ENCODE results near the gene FCRLA.
A peak's percentile ranks its signal among the peaks of the same experiment; 100 is the strongest.

The FCRLA gene

GRCh38 chr1:161702250-161702649 is 4.8 kb upstream of the FCRLA start:
- H3K9me3 Mint-ChIP-seq: peaks cover 2% of the 10 kb centered on the region
- peak overlapping the region in 1 of 3 experiments; percentile 74 for H3K27ac Mint-ChIP-seq
- no peaks in the 10 kb centered on the region for H3K36me3 Mint-ChIP-seq (ENCODE audit: low read depth)
- H3K27me3 Mint-ChIP-seq (ENCODE audit: low read depth): peaks cover 19% of the 10 kb centered on the region
- TF ChIP-seq, protein P1, sequence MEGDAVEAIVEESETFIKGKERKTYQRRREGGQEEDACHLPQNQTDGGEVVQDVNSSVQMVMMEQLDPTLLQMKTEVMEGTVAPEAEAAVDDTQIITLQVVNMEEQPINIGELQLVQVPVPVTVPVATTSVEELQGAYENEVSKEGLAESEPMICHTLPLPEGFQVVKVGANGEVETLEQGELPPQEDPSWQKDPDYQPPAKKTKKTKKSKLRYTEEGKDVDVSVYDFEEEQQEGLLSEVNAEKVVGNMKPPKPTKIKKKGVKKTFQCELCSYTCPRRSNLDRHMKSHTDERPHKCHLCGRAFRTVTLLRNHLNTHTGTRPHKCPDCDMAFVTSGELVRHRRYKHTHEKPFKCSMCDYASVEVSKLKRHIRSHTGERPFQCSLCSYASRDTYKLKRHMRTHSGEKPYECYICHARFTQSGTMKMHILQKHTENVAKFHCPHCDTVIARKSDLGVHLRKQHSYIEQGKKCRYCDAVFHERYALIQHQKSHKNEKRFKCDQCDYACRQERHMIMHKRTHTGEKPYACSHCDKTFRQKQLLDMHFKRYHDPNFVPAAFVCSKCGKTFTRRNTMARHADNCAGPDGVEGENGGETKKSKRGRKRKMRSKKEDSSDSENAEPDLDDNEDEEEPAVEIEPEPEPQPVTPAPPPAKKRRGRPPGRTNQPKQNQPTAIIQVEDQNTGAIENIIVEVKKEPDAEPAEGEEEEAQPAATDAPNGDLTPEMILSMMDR (IDR thresholded peaks at IDR 0.05; ENCODE audit: unreplicated experiment in 3 of 3): no peak
- H3K4me1 Mint-ChIP-seq: no peaks in the 10 kb centered on the region
- H3K4me3 Mint-ChIP-seq: no peak overlapping the region

DNA sequence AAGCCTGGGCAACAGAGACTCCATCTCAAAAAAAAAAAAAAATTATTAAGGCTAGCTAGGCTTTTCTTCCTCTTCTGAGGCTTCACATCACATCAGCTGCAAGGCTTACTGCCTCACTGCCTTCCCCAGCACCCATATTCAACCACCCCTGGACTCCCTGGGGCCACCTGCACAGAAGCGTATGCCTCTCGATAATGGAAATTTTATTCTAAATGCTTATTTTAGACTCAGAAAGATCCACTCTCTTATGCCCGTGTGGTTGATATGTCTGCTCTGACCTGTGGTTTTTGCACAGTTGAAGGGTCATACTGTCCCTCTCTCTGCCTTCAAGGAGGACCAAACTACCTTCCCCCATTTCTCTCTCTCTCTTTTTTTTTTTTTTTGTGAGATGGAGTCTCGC is 1.5 kb upstream of the FCRLA start:
- peaks cover 19% of the 10 kb centered on the region for H3K27me3 Mint-ChIP-seq (ENCODE audit: low read depth)
- no peaks in the 10 kb centered on the region for H3K4me1 Mint-ChIP-seq
- no peak overlapping the region for H3K27ac Mint-ChIP-seq
- H3K4me3 Mint-ChIP-seq: no peak overlapping the region
- no peaks in the 10 kb centered on the region for H3K9me3 Mint-ChIP-seq
- H3K36me3 Mint-ChIP-seq (ENCODE audit: low read depth): no peaks in the 10 kb centered on the region
- TF ChIP-seq, protein P1 (IDR thresholded peaks at IDR 0.05; ENCODE audit: unreplicated experiment in 3 of 3): no peak

- H3K27me3 Mint-ChIP-seq (ENCODE audit: low read depth): peaks cover 20% of the 10 kb centered on the region
- no peaks in the 10 kb centered on the region for H3K4me1 Mint-ChIP-seq
- H3K27ac Mint-ChIP-seq: no peak overlapping the region
- H3K36me3 Mint-ChIP-seq (ENCODE audit: low read depth): no peaks in the 10 kb centered on the region
- H3K9me3 Mint-ChIP-seq: no peaks in the 10 kb centered on the region
- no peak overlapping the region for H3K4me3 Mint-ChIP-seq
- TF ChIP-seq, protein P1 (IDR thresholded peaks at IDR 0.05; ENCODE audit: unreplicated experiment in 3 of 3): no peak
Observed at GRCh38 chr1:161706113-161706481, 932 bp upstream of the FCRLA start.

DNA sequence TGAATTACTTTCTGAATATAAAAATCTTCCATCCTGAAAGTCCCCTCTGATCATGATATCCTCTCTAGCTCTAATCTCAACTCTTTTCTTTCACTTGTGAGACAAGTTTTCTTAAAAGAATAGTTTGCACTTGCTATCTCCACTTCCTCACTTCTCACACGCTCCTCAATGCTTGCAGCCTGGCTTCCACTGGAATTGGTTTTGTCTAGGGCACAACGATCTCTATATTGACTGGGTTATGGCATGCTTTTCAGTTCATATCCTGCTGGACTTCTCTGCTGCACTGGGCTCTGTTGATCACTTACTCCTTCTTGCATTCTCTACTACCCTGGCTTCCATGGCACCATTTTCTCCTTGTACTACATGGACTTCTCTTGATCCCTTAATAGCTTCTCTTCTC is 474 bp downstream of the FCRLA start:
- Mint-ChIP-seq H3K4me1 (no peaks in the 10 kb centered on the region), H3K27ac (no peak overlapping the region), H3K27me3 (ENCODE audit: low read depth) (peaks cover 11% of the 10 kb centered on the region), H3K36me3 (ENCODE audit: low read depth) (no peaks in the 10 kb centered on the region), H3K9me3 (no peaks in the 10 kb centered on the region), H3K4me3 (no peak overlapping the region)
- TF ChIP-seq, protein P1 (IDR thresholded peaks at IDR 0.05; ENCODE audit: unreplicated experiment in 3 of 3): no peak

DNA sequence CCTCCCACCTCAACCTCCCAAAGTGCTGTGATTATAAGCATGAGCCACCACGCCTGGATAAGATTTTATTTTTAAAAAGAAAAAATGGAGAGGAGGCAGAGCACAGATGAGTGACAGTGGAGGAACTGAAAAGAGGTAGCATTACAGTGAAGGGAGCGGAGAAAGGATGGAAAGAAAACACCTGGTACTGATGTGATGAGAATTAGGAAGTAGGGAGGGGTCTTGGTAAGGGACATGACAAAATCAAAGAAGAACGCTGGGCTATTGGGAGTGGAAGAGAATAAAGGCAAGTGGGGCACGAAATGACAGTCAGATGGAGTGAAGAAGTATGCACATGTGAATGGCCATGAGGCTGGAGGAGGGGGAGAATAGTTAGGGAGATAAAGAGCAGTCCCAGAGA is 2.3 kb downstream of the FCRLA start:
- TF ChIP-seq, protein P1 (IDR thresholded peaks at IDR 0.05; ENCODE audit: unreplicated experiment in 3 of 3): no peak
- Mint-ChIP-seq H3K27me3 (ENCODE audit: low read depth) (peaks cover 4% of the 10 kb centered on the region), H3K9me3 (no peaks in the 10 kb centered on the region), H3K4me1 (no peaks in the 10 kb centered on the region), H3K36me3 (ENCODE audit: low read depth) (no peaks in the 10 kb centered on the region), H3K27ac (no peak overlapping the region), H3K4me3 (no peak overlapping the region)

GRCh38 chr1:161710560-161710959 is 3.5 kb downstream of the FCRLA start:
- Mint-ChIP-seq H3K4me3 (no peak overlapping the region), H3K27ac (no peak overlapping the region), H3K4me1 (no peaks in the 10 kb centered on the region), H3K9me3 (no peaks in the 10 kb centered on the region), H3K27me3 (ENCODE audit: low read depth) (peaks cover 8% of the 10 kb centered on the region), H3K36me3 (ENCODE audit: low read depth) (no peaks in the 10 kb centered on the region)
- TF ChIP-seq, protein P1 (IDR thresholded peaks at IDR 0.05; ENCODE audit: unreplicated experiment in 3 of 3): no peak

Measured in nephron (organoid).